Activated naive CD8-positive, alpha-beta T cell treated with anti-CD3 and anti-CD28 coated beads, Interleukin-2, amount 50 U/mL, for 24 hours (primary cell): ENCODE measurements around the gene USP22.

Experiments used
- ATAC-seq: fragments of 150-1000 bp; cut with Tn5 transposase; one replicate; pipeline ENCODE4 v1.10.0; 2021
- DNase-seq: peaks from one replicate; pipeline ENCODE4 v3.0.0; 2021
- H3K27ac Mint-ChIP-seq: one replicate; pipeline ENCODE4 v1.8.0; 2021; ENCODE audit warnings: mild to moderate bottlenecking, mixed read lengths
- H3K27me3 Mint-ChIP-seq: one replicate; pipeline ENCODE4 v1.8.0; 2021; ENCODE audit warnings: mixed read lengths
- H3K36me3 Mint-ChIP-seq: one replicate; pipeline ENCODE4 v1.8.0; 2021; ENCODE audit warnings: low read depth, mixed read lengths
- H3K4me1 Mint-ChIP-seq: one replicate; pipeline ENCODE4 v1.8.0; 2021; ENCODE audit warnings: mixed read lengths
- H3K4me3 Mint-ChIP-seq: one replicate; pipeline ENCODE4 v1.8.0; 2021; ENCODE audit warnings: mild to moderate bottlenecking, moderate library complexity, mixed read lengths
- H3K9me3 Mint-ChIP-seq: one replicate; pipeline ENCODE4 v1.8.0; 2021; ENCODE audit warnings: mixed read lengths

USP22 gene

GRCh38 chr17:21018894-21019293 is 23.9 kb downstream of the USP22 start:
- H3K36me3 Mint-ChIP-seq, result peaks cover 65% of the 10 kb centered on the region
- H3K9me3 Mint-ChIP-seq, result no peaks in the 10 kb centered on the region

GRCh38 chr17:21017861-21018260 is 24.9 kb downstream of the USP22 start:
- DNase-seq, result no peak
- H3K27ac Mint-ChIP-seq, result no peak overlapping the region
- peaks cover 12% of the 10 kb centered on the region for H3K4me1 Mint-ChIP-seq
- H3K9me3 Mint-ChIP-seq, result no peaks in the 10 kb centered on the region
- H3K27me3 Mint-ChIP-seq, result no peaks in the 10 kb centered on the region
- no peak overlapping the region for H3K4me3 Mint-ChIP-seq
- ATAC-seq, result no peak
- peaks cover 70% of the 10 kb centered on the region for H3K36me3 Mint-ChIP-seq

More at GRCh38 chr17:21018894-21019293, 23.9 kb downstream of the USP22 start:
- H3K4me1 Mint-ChIP-seq, result peaks cover 19% of the 10 kb centered on the region
- H3K27ac Mint-ChIP-seq, result no peak overlapping the region
- H3K27me3 Mint-ChIP-seq, result no peaks in the 10 kb centered on the region
- DNase-seq (no peak), ATAC-seq (no peak)
- no peak overlapping the region for H3K4me3 Mint-ChIP-seq

GRCh38 chr17:21017256-21017655 is 25.6 kb downstream of the USP22 start:
- H3K27ac Mint-ChIP-seq, result no peak overlapping the region
- no peak for ATAC-seq
- H3K36me3 Mint-ChIP-seq, result peaks cover 74% of the 10 kb centered on the region
- H3K27me3 Mint-ChIP-seq, result no peaks in the 10 kb centered on the region
- no peaks in the 10 kb centered on the region for H3K9me3 Mint-ChIP-seq
- no peak for DNase-seq
- peaks cover 12% of the 10 kb centered on the region for H3K4me1 Mint-ChIP-seq
- H3K4me3 Mint-ChIP-seq, result no peak overlapping the region

- H3K4me3 Mint-ChIP-seq, result no peak overlapping the region
- no peak for DNase-seq
- H3K36me3 Mint-ChIP-seq, result peaks cover 78% of the 10 kb centered on the region
These were observed 26.0 kb downstream of the USP22 start for GRCh38 chr17:21016826-21017225.

GRCh38 chr17:21015564-21015963 is 27.2 kb downstream of the USP22 start:
- no peak for ATAC-seq
- Mint-ChIP-seq H3K4me1 (peaks cover 10% of the 10 kb centered on the region), H3K27me3 (no peaks in the 10 kb centered on the region), H3K9me3 (no peaks in the 10 kb centered on the region), H3K4me3 (no peak overlapping the region), H3K36me3 (peaks cover 82% of the 10 kb centered on the region), H3K27ac (no peak overlapping the region)
- DNase-seq, result no peak

More at GRCh38 chr17:21016826-21017225, 26.0 kb downstream of the USP22 start:
- Mint-ChIP-seq H3K27me3 (no peaks in the 10 kb centered on the region), H3K9me3 (no peaks in the 10 kb centered on the region), H3K27ac (no peak overlapping the region), H3K4me1 (peaks cover 12% of the 10 kb centered on the region)
- no peak for ATAC-seq

- DNase-seq (no peak), ATAC-seq (no peak)
- no peaks in the 10 kb centered on the region for H3K27me3 Mint-ChIP-seq
- H3K9me3 Mint-ChIP-seq, result no peaks in the 10 kb centered on the region
- peaks cover 77% of the 10 kb centered on the region for H3K36me3 Mint-ChIP-seq
- H3K4me3 Mint-ChIP-seq, result no peak overlapping the region
- no peak overlapping the region for H3K27ac Mint-ChIP-seq
- H3K4me1 Mint-ChIP-seq, result peaks cover 8% of the 10 kb centered on the region
These were observed 28.3 kb downstream of the USP22 start for GRCh38 chr17:21014498-21014897.

- Mint-ChIP-seq H3K36me3 (peaks cover 75% of the 10 kb centered on the region), H3K27ac (no peak overlapping the region), H3K4me3 (no peak overlapping the region), H3K4me1 (peaks cover 6% of the 10 kb centered on the region), H3K27me3 (no peaks in the 10 kb centered on the region), H3K9me3 (no peaks in the 10 kb centered on the region)
- no peak for DNase-seq
- no peak for ATAC-seq
These were observed 28.8 kb downstream of the USP22 start for GRCh38 chr17:21013983-21014382.

- no peaks in the 10 kb centered on the region for H3K27me3 Mint-ChIP-seq
- no peaks in the 10 kb centered on the region for H3K9me3 Mint-ChIP-seq
- ATAC-seq, result no peak
- peaks cover 6% of the 10 kb centered on the region for H3K4me1 Mint-ChIP-seq
- no peak overlapping the region for H3K4me3 Mint-ChIP-seq
- H3K27ac Mint-ChIP-seq, result no peak overlapping the region
- DNase-seq, result no peak
- H3K36me3 Mint-ChIP-seq, result peaks cover 73% of the 10 kb centered on the region
These were observed 30.1 kb downstream of the USP22 start for GRCh38 chr17:21012736-21013135.

GRCh38 chr17:21010705-21011596 is 31.9 kb downstream of the USP22 start:
- Mint-ChIP-seq H3K36me3 (peaks cover 70% of the 10 kb centered on the region), H3K4me1 (peaks cover under 1% of the 10 kb centered on the region), H3K27me3 (no peaks in the 10 kb centered on the region), H3K27ac (no peak overlapping the region), H3K9me3 (no peaks in the 10 kb centered on the region), H3K4me3 (no peak overlapping the region)
- ATAC-seq, result no peak
- DNase-seq, result no peak

GRCh38 chr17:21008992-21009671 is 33.7 kb downstream of the USP22 start:
- no peaks in the 10 kb centered on the region for H3K9me3 Mint-ChIP-seq
- ATAC-seq (no peak), DNase-seq (no peak)
- H3K27ac Mint-ChIP-seq, result no peak overlapping the region
- no peaks in the 10 kb centered on the region for H3K27me3 Mint-ChIP-seq
- no peak overlapping the region for H3K4me3 Mint-ChIP-seq
- no peaks in the 10 kb centered on the region for H3K4me1 Mint-ChIP-seq
- H3K36me3 Mint-ChIP-seq, result peaks cover 69% of the 10 kb centered on the region

- peaks cover 68% of the 10 kb centered on the region for H3K36me3 Mint-ChIP-seq
- no peak for ATAC-seq
- H3K27ac Mint-ChIP-seq, result no peak overlapping the region
These were observed 34.5 kb downstream of the USP22 start for GRCh38 chr17:21008160-21008915.

GRCh38 chr17:21007646-21008045 is 35.2 kb downstream of the USP22 start:
- H3K9me3 Mint-ChIP-seq, result no peaks in the 10 kb centered on the region
- no peak overlapping the region for H3K27ac Mint-ChIP-seq
- H3K4me3 Mint-ChIP-seq, result no peak overlapping the region
- DNase-seq (no peak), ATAC-seq (no peak)
- H3K36me3 Mint-ChIP-seq, result peaks cover 67% of the 10 kb centered on the region
- H3K27me3 Mint-ChIP-seq, result no peaks in the 10 kb centered on the region
- peaks cover 2% of the 10 kb centered on the region for H3K4me1 Mint-ChIP-seq

More at GRCh38 chr17:21008160-21008915, 34.5 kb downstream of the USP22 start:
- no peak for DNase-seq
- H3K9me3 Mint-ChIP-seq, result no peaks in the 10 kb centered on the region
- no peak overlapping the region for H3K4me3 Mint-ChIP-seq
- no peaks in the 10 kb centered on the region for H3K27me3 Mint-ChIP-seq
- H3K4me1 Mint-ChIP-seq, result peaks cover under 1% of the 10 kb centered on the region

GRCh38 chr17:21005803-21006202 is 37.0 kb downstream of the USP22 start:
- no peaks in the 10 kb centered on the region for H3K9me3 Mint-ChIP-seq
- ATAC-seq (no peak), DNase-seq (no peak)
- no peak overlapping the region for H3K4me3 Mint-ChIP-seq
- H3K27me3 Mint-ChIP-seq, result no peaks in the 10 kb centered on the region
- peak overlapping the region; percentile 29 for H3K27ac Mint-ChIP-seq
- peaks cover 68% of the 10 kb centered on the region for H3K36me3 Mint-ChIP-seq
- peaks cover 17% of the 10 kb centered on the region for H3K4me1 Mint-ChIP-seq

GRCh38 chr17:21005367-21005766 is 37.4 kb downstream of the USP22 start:
- peaks cover 18% of the 10 kb centered on the region for H3K4me1 Mint-ChIP-seq

More at GRCh38 chr17:21005367-21005766, 37.4 kb downstream of the USP22 start:
- Mint-ChIP-seq H3K27me3 (no peaks in the 10 kb centered on the region), H3K27ac (peak overlapping the region; percentile 29), H3K36me3 (peaks cover 65% of the 10 kb centered on the region), H3K4me3 (no peak overlapping the region), H3K9me3 (no peaks in the 10 kb centered on the region)
- ATAC-seq (no peak), DNase-seq (no peak)
